HG02798 (cell line): ENCODE results near the gene CDH2.

Experiments
- ATAC-seq: cut with Tn5 transposase; IDR thresholded peaks from one replicate; pipeline ENCODE4 v1.9.1; 2021; ENCODE audit warnings: mild to moderate bottlenecking; ENCODE audit not compliant: unreplicated experiment, poor library complexity

Gene CDH2

GRCh38 chr18:28176948-28177827 is at the start of gene CDH2:
CDH2 (minus strand) TSS chr18:28177130; CDS start chr18:28177022, 108 bp downstream.
- ATAC-seq, result no peak

- ATAC-seq, result no peak
Observed at GRCh38 chr18:28212060-28212459, 35.1 kb upstream of the CDH2 start.

- no peak for ATAC-seq
Observed at GRCh38 chr18:28208712-28209265, 31.9 kb upstream of the CDH2 start.

GRCh38 chr18:28208268-28208667 is 31.3 kb upstream of the CDH2 start:
- no peak for ATAC-seq

- ATAC-seq, result no peak
Observed at GRCh38 chr18:28204154-28204553, 27.2 kb upstream of the CDH2 start.

- no peak for ATAC-seq
Observed at GRCh38 chr18:28201056-28201455, 24.1 kb upstream of the CDH2 start.

GRCh38 chr18:28198620-28199019 is 21.7 kb upstream of the CDH2 start:
- no peak for ATAC-seq

GRCh38 chr18:28193177-28193778 is 16.3 kb upstream of the CDH2 start:
- ATAC-seq, result no peak

GRCh38 chr18:28189400-28190239 is 12.7 kb upstream of the CDH2 start:
- ATAC-seq, result peak; percentile 78

- no peak for ATAC-seq
Observed at GRCh38 chr18:28185121-28185520, 8.2 kb upstream of the CDH2 start.

GRCh38 chr18:28183418-28184078 is 6.6 kb upstream of the CDH2 start:
- ATAC-seq, result no peak

GRCh38 chr18:28181616-28182015 is 4.7 kb upstream of the CDH2 start:
- no peak for ATAC-seq

- no peak for ATAC-seq
Observed at GRCh38 chr18:28178720-28179119, 1.8 kb upstream of the CDH2 start.

- no peak for ATAC-seq
Observed at GRCh38 chr18:28177828-28178635, 1.1 kb upstream of the CDH2 start.

- no peak for ATAC-seq
Observed at GRCh38 chr18:28176698-28176947, 307 bp downstream of the CDH2 start.

GRCh38 chr18:28175930-28176697 is 816 bp downstream of the CDH2 start:
- no peak for ATAC-seq

- ATAC-seq, result no peak
Observed at GRCh38 chr18:28175150-28175929, 1.6 kb downstream of the CDH2 start.
